ENCODE measurements around the gene RCAN1.

Gene RCAN1

GRCh38 chr21:34592120-34592955, 22.6 kb downstream of the RCAN1 start:
- Histone ChIP-seq H3K27me3 (ENCODE audit: control insufficient read depth, low read length) (no peaks in the 10 kb centered on the region), H3K9me3 (ENCODE audit: control insufficient read depth, insufficient read depth, low read length) (no peaks in the 10 kb centered on the region), H3K36me3 (ENCODE audit: control insufficient read depth, low read length) (no peaks in the 10 kb centered on the region), H3F3A (ENCODE audit: control insufficient read depth, insufficient read depth) (no peaks in the 10 kb centered on the region), H3K4me1 (ENCODE audit: control insufficient read depth, low read length) (no peaks in the 10 kb centered on the region), H3K79me2 (ENCODE audit: control insufficient read depth, low read length) (no peaks in the 10 kb centered on the region), H4K20me1 (ENCODE audit: control insufficient read depth, insufficient read depth, low read depth, low read length) (no peaks in the 10 kb centered on the region), H3K4me2 (ENCODE audit: low read length) (no peak overlapping the region), H3K27ac (ENCODE audit: low read depth, low read length) (no peak overlapping the region), H3K9me2 (replicated peaks; ENCODE audit: control insufficient read depth, low read length) (no peaks in the 10 kb centered on the region), H3K4me3 (ENCODE audit: low read length) (no peak overlapping the region)
- TF ChIP-seq EZH2phosphoT487 (IDR thresholded peaks at IDR 0.05; ENCODE audit: borderline replicate concordance, low read length) (no peak), CTCF (IDR thresholded peaks at IDR 0.05; ENCODE audit: low read depth, low read length, poor library complexity, severe bottlenecking) (no peak)

DNA sequence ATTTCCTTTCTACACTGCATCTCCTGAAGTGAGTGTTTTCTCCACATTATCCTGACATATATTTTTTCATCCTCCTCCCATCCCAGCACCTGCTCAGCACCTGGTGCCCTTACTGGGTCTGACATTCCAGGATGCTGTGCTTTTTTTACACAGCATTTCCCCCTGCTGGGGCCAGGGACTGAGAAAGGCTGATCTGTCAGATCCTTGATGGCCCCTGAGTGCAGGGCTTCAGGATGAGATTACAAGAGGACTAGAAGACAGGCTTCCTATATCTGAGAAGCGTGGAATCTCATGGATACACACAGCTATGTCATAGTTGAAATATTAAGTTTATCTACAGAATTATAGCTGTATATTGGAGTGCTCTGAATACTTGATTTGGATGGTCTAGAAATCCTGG, 24.4 kb downstream of the RCAN1 start:
- H3K79me2 ChIP-seq (ENCODE audit: control insufficient read depth, low read length): no peaks in the 10 kb centered on the region
- no peaks in the 10 kb centered on the region for H3F3A ChIP-seq (ENCODE audit: control insufficient read depth, insufficient read depth)
- H3K36me3 ChIP-seq (ENCODE audit: control insufficient read depth, low read length): no peaks in the 10 kb centered on the region
- no peaks in the 10 kb centered on the region for H3K27me3 ChIP-seq (ENCODE audit: control insufficient read depth, low read length)
- no peaks in the 10 kb centered on the region for H3K4me1 ChIP-seq (ENCODE audit: control insufficient read depth, low read length)
- TF ChIP-seq CTCF (IDR thresholded peaks at IDR 0.05; ENCODE audit: low read depth, low read length, poor library complexity, severe bottlenecking) (no peak), EZH2phosphoT487 (IDR thresholded peaks at IDR 0.05; ENCODE audit: borderline replicate concordance, low read length) (no peak)
- H3K9me2 ChIP-seq (replicated peaks; ENCODE audit: control insufficient read depth, low read length): no peaks in the 10 kb centered on the region
- H4K20me1 ChIP-seq (ENCODE audit: control insufficient read depth, insufficient read depth, low read depth, low read length): no peaks in the 10 kb centered on the region
- H3K9me3 ChIP-seq (ENCODE audit: control insufficient read depth, insufficient read depth, low read length): no peaks in the 10 kb centered on the region
- no peak overlapping the region for H3K27ac ChIP-seq (ENCODE audit: low read depth, low read length)
- no peak overlapping the region for H3K4me3 ChIP-seq (ENCODE audit: low read length)
- H3K4me2 ChIP-seq (ENCODE audit: low read length): no peak overlapping the region

GRCh38 chr21:34589511-34590282, 25.2 kb downstream of the RCAN1 start:
- no peak overlapping the region for H3K4me3 ChIP-seq (ENCODE audit: low read length)
- no peaks in the 10 kb centered on the region for H3K9me3 ChIP-seq (ENCODE audit: control insufficient read depth, insufficient read depth, low read length)
- no peak for TF ChIP-seq CTCF (IDR thresholded peaks at IDR 0.05; ENCODE audit: low read depth, low read length, poor library complexity, severe bottlenecking)
- no peak for TF ChIP-seq EZH2phosphoT487 (IDR thresholded peaks at IDR 0.05; ENCODE audit: borderline replicate concordance, low read length)
- no peaks in the 10 kb centered on the region for H3K9me2 ChIP-seq (replicated peaks; ENCODE audit: control insufficient read depth, low read length)
- no peaks in the 10 kb centered on the region for H4K20me1 ChIP-seq (ENCODE audit: control insufficient read depth, insufficient read depth, low read depth, low read length)
- no peak overlapping the region for H3K4me2 ChIP-seq (ENCODE audit: low read length)
- H3K79me2 ChIP-seq (ENCODE audit: control insufficient read depth, low read length): no peaks in the 10 kb centered on the region
- H3K4me1 ChIP-seq (ENCODE audit: control insufficient read depth, low read length): no peaks in the 10 kb centered on the region
- H3F3A ChIP-seq (ENCODE audit: control insufficient read depth, insufficient read depth): no peaks in the 10 kb centered on the region
- no peaks in the 10 kb centered on the region for H3K36me3 ChIP-seq (ENCODE audit: control insufficient read depth, low read length)
- H3K27me3 ChIP-seq (ENCODE audit: control insufficient read depth, low read length): no peaks in the 10 kb centered on the region
- H3K27ac ChIP-seq (ENCODE audit: low read depth, low read length): no peak overlapping the region
